ENCODE data around the gene FGF2. TPM values are rescaled to one million over a fixed set of nuclear protein-coding genes. Genes with fewer than 3 reads are reported as not detected.

Gene FGF2
- polyA plus RNA-seq, 1 of the 3 experiments (the other 2 are of a cell fraction) = 11.1 TPM

DNA sequence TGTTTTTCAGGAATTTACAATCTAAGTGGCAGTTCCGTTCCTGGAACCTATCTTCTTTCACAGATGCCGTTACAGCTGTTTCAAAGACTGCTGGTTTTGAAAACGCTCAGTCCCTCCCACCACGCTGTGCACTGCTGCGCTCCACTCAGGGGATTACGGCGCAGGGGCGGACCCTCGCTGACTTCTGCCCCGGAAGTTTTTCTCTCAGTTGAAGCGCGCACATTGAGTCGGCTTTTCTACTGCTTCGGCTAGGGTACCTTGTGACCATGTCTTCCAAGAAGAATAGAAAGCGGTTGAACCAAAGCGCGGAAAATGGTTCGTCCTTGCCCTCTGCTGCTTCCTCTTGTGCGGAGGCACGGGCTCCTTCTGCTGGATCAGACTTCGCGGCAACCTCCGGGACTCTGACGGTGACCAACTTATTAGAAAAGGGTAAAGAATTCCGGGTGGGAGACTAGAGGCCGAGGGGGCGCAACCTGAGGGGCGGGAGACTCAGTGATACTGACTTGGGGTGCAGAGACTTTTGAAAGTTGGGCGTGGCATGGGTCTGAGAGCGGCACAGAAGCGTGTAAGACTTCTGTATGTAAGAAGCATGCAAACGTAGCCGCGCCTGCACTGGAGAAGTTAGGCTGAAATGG, 96.4 kb downstream of the FGF2 start (continued):
- peak; percentile 85 for TF ChIP-seq TAF1 (IDR thresholded peaks at IDR 0.05; ENCODE audit: borderline replicate concordance, low read depth, low read length)
- TF ChIP-seq, protein P1, sequence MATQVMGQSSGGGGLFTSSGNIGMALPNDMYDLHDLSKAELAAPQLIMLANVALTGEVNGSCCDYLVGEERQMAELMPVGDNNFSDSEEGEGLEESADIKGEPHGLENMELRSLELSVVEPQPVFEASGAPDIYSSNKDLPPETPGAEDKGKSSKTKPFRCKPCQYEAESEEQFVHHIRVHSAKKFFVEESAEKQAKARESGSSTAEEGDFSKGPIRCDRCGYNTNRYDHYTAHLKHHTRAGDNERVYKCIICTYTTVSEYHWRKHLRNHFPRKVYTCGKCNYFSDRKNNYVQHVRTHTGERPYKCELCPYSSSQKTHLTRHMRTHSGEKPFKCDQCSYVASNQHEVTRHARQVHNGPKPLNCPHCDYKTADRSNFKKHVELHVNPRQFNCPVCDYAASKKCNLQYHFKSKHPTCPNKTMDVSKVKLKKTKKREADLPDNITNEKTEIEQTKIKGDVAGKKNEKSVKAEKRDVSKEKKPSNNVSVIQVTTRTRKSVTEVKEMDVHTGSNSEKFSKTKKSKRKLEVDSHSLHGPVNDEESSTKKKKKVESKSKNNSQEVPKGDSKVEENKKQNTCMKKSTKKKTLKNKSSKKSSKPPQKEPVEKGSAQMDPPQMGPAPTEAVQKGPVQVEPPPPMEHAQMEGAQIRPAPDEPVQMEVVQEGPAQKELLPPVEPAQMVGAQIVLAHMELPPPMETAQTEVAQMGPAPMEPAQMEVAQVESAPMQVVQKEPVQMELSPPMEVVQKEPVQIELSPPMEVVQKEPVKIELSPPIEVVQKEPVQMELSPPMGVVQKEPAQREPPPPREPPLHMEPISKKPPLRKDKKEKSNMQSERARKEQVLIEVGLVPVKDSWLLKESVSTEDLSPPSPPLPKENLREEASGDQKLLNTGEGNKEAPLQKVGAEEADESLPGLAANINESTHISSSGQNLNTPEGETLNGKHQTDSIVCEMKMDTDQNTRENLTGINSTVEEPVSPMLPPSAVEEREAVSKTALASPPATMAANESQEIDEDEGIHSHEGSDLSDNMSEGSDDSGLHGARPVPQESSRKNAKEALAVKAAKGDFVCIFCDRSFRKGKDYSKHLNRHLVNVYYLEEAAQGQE (IDR thresholded peaks at IDR 0.05; ENCODE audit: low read depth, low read length) = peak; percentile 47; the same call in 1 of the 2 replicates
- TF ChIP-seq, protein P2, sequence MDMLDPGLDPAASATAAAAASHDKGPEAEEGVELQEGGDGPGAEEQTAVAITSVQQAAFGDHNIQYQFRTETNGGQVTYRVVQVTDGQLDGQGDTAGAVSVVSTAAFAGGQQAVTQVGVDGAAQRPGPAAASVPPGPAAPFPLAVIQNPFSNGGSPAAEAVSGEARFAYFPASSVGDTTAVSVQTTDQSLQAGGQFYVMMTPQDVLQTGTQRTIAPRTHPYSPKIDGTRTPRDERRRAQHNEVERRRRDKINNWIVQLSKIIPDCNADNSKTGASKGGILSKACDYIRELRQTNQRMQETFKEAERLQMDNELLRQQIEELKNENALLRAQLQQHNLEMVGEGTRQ (IDR thresholded peaks at IDR 0.05; ENCODE audit: borderline replicate concordance, low read depth, low read length) = no peak
- no peak for TF ChIP-seq RCOR1 (IDR thresholded peaks at IDR 0.05; ENCODE audit: low read length)
- TF ChIP-seq, protein P3, sequence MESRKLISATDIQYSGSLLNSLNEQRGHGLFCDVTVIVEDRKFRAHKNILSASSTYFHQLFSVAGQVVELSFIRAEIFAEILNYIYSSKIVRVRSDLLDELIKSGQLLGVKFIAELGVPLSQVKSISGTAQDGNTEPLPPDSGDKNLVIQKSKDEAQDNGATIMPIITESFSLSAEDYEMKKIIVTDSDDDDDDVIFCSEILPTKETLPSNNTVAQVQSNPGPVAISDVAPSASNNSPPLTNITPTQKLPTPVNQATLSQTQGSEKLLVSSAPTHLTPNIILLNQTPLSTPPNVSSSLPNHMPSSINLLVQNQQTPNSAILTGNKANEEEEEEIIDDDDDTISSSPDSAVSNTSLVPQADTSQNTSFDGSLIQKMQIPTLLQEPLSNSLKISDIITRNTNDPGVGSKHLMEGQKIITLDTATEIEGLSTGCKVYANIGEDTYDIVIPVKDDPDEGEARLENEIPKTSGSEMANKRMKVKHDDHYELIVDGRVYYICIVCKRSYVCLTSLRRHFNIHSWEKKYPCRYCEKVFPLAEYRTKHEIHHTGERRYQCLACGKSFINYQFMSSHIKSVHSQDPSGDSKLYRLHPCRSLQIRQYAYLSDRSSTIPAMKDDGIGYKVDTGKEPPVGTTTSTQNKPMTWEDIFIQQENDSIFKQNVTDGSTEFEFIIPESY (IDR thresholded peaks at IDR 0.05; ENCODE audit: borderline replicate concordance, low read depth) = no peak
- TF ChIP-seq RFX5 (IDR thresholded peaks at IDR 0.05; ENCODE audit: low read length) = no peak
- TF ChIP-seq GATA2 (CRISPR knock-in tag; IDR thresholded peaks at IDR 0.05) = no peak
- TF ChIP-seq TEAD4 (IDR thresholded peaks at IDR 0.05; ENCODE audit: borderline replicate concordance, insufficient read depth) = no peak
- no peak for TF ChIP-seq NFIC (IDR thresholded peaks at IDR 0.05; ENCODE audit: borderline replicate concordance)
- TF ChIP-seq CHD2 (IDR thresholded peaks at IDR 0.05; ENCODE audit: low read length, partially characterized antibody) = peak; percentile 88
- no peak for TF ChIP-seq SMC3 (IDR thresholded peaks at IDR 0.05; ENCODE audit: low read depth, low read length)

DNA sequence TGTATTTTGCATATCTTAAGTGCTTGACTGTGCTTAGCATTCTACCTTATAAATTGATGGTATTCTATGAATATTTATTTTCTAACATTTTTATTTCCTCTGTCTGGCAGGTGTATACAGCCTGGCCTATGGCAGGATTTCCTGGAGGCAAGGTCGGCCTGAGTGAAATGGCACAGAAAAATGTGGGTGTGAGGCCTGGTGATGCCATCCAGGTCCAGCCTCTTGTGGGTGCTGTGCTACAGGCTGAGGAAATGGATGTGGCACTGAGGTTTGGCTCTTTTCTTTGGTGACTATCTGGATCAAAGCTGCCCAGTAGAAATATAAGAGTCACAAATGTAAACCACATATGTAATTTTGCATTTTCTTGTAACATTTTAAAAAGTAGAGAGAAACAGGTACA, 102.3 kb downstream of the FGF2 start:
- 100% methylated on average over 1 of the region's 1 CpG for WGBS (ENCODE audit: low lambda C conversion rate)
- peaks cover 48% of the 10 kb centered on the region for H3K79me2 ChIP-seq (ENCODE audit: insufficient read depth)
- H3K4me2 ChIP-seq = no peak overlapping the region
- H3K36me3 ChIP-seq (replicated peaks in 1 of 2; ENCODE audit: control insufficient read depth in 1 of 2, insufficient read depth in 2 of 2, low read length in 1 of 2) = peaks cover 25 to 43% of the 10 kb centered on the region in 2 experiments
- H3K9me3 ChIP-seq = no peaks in the 10 kb centered on the region
- no peaks in the 10 kb centered on the region for H3K9me2 ChIP-seq
- TF ChIP-seq FOXJ3 (CRISPR knock-in tag; IDR thresholded peaks at IDR 0.05) = no peak
- TF ChIP-seq, protein P4, sequence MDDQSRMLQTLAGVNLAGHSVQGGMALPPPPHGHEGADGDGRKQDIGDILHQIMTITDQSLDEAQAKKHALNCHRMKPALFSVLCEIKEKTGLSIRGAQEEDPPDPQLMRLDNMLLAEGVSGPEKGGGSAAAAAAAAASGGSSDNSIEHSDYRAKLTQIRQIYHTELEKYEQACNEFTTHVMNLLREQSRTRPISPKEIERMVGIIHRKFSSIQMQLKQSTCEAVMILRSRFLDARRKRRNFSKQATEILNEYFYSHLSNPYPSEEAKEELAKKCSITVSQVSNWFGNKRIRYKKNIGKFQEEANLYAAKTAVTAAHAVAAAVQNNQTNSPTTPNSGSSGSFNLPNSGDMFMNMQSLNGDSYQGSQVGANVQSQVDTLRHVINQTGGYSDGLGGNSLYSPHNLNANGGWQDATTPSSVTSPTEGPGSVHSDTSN (IDR thresholded peaks at IDR 0.05) = no peak
- TF ChIP-seq, protein P5, sequence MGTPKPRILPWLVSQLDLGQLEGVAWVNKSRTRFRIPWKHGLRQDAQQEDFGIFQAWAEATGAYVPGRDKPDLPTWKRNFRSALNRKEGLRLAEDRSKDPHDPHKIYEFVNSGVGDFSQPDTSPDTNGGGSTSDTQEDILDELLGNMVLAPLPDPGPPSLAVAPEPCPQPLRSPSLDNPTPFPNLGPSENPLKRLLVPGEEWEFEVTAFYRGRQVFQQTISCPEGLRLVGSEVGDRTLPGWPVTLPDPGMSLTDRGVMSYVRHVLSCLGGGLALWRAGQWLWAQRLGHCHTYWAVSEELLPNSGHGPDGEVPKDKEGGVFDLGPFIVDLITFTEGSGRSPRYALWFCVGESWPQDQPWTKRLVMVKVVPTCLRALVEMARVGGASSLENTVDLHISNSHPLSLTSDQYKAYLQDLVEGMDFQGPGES (IDR thresholded peaks at IDR 0.05; ENCODE audit: low read depth, low read length) = no peak
- no peak overlapping the region for H2AFZ ChIP-seq (ENCODE audit: low read depth)
- no peak overlapping the region for H3K27ac ChIP-seq (ENCODE audit: low read depth in 2 of 2, low read length in 1 of 2)
- no peak for DNase-seq
- no peaks in the 10 kb centered on the region for H3K27me3 ChIP-seq (ENCODE audit: insufficient read depth)
- CTCF ChIA-PET = interaction anchor here (0.8 to 2.6 kb wide), 4 partner anchors 15 to 1333 kb away, joined by 3 to 29 read pairs (median 6); no protein-coding TSS in a partner anchor
- no peak overlapping the region for H3K4me3 ChIP-seq (ENCODE audit: low read depth in 2 of 2, low read length in 1 of 2)
- no peak overlapping the region for H3K9ac ChIP-seq
- no peaks in the 10 kb centered on the region for H3F3A ChIP-seq (replicated peaks; ENCODE audit: insufficient read depth)
- H4K20me1 ChIP-seq (ENCODE audit: insufficient read depth) = no peaks in the 10 kb centered on the region
- H3K4me1 ChIP-seq (ENCODE audit: control insufficient read depth in 1 of 2, insufficient read depth in 2 of 2, low read depth in 1 of 2, low read length in 1 of 2) = peaks cover 3 to 4% of the 10 kb centered on the region in 2 experiments; a peak in 3 of 4 replicates
- POLR2A ChIA-PET = no interaction called here

Measured in SK-N-SH (cell line).